ENCODE results near the gene NCAPD3.

The NCAPD3 gene

GRCh38 chr11:134170919-134171281 is 52.9 kb downstream of the NCAPD3 start:
- no peak for TF ChIP-seq CTCF (IDR thresholded peaks at IDR 0.05; ENCODE audit: control insufficient read depth, insufficient read depth, low read depth, low read length, missing control alignments)
- no peak overlapping the region for H3K4me3 ChIP-seq (ENCODE audit: control insufficient read depth, low read depth, low read length)
- no peak for DNase-seq (ENCODE audit: low read depth)

- DNase-seq (ENCODE audit: low read depth): no peak
- no peak for TF ChIP-seq CTCF (IDR thresholded peaks at IDR 0.05; ENCODE audit: control insufficient read depth, insufficient read depth, low read depth, low read length, missing control alignments)
- no peak overlapping the region for H3K4me3 ChIP-seq (ENCODE audit: control insufficient read depth, low read depth, low read length)
These were observed 53.4 kb downstream of the NCAPD3 start for GRCh38 chr11:134170177-134170918.

GRCh38 chr11:134164490-134165370 is 59.0 kb downstream of the NCAPD3 start:
- no peak for DNase-seq (ENCODE audit: low read depth)
- no peak for TF ChIP-seq CTCF (IDR thresholded peaks at IDR 0.05; ENCODE audit: control insufficient read depth, insufficient read depth, low read depth, low read length, missing control alignments)
- H3K4me3 ChIP-seq (ENCODE audit: control insufficient read depth, low read depth, low read length): no peak overlapping the region

GRCh38 chr11:134159652-134160051 is 64.1 kb downstream of the NCAPD3 start:
- no peak overlapping the region for H3K4me3 ChIP-seq (ENCODE audit: control insufficient read depth, low read depth, low read length)
- no peak for DNase-seq (ENCODE audit: low read depth)
- no peak for TF ChIP-seq CTCF (IDR thresholded peaks at IDR 0.05; ENCODE audit: control insufficient read depth, insufficient read depth, low read depth, low read length, missing control alignments)

- H3K4me3 ChIP-seq (ENCODE audit: control insufficient read depth, low read depth, low read length): no peak overlapping the region
- no peak for DNase-seq (ENCODE audit: low read depth)
- TF ChIP-seq CTCF (IDR thresholded peaks at IDR 0.05; ENCODE audit: control insufficient read depth, insufficient read depth, low read depth, low read length, missing control alignments): no peak
These were observed 65.7 kb downstream of the NCAPD3 start for GRCh38 chr11:134158023-134158422.

- DNase-seq (ENCODE audit: low read depth): no peak
- TF ChIP-seq CTCF (IDR thresholded peaks at IDR 0.05; ENCODE audit: control insufficient read depth, insufficient read depth, low read depth, low read length, missing control alignments): no peak
- H3K4me3 ChIP-seq (ENCODE audit: control insufficient read depth, low read depth, low read length): no peak overlapping the region
These were observed 66.3 kb downstream of the NCAPD3 start for GRCh38 chr11:134157451-134157850.
